GM21390 (cell line): ENCODE results near the gene MAP2K5.
A peak's percentile ranks its signal among the peaks of the same experiment; 100 is the strongest.

ENCODE experiments used
- ATAC-seq: cut with Tn5 transposase; IDR thresholded peaks from one replicate; pipeline ENCODE4 v1.9.1; 2021; ENCODE audit not compliant: unreplicated experiment

The MAP2K5 gene

DNA sequence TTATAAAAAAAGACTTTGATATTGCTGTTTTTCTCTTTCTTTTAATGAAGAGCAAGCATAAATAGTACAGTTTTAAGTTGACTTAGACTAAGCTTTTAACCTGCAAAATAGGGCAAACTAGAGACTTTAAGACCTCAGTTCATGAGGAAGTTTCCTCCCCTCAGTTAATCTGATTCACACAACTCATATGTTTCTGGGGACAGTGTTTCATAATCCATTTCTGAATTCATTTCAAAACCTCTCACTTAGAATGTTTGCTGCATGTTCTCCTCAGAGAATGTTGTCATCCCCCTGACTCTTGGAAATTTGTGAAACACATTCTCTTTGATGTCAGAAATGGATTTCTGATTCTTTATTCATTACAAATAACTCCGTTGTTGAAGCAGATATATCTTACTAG lies 203.5 kb downstream of the MAP2K5 start:
- ATAC-seq: no peak

- ATAC-seq: no peak
Observed at GRCh38 chr15:67746450-67746849, 203.9 kb downstream of the MAP2K5 start.

DNA sequence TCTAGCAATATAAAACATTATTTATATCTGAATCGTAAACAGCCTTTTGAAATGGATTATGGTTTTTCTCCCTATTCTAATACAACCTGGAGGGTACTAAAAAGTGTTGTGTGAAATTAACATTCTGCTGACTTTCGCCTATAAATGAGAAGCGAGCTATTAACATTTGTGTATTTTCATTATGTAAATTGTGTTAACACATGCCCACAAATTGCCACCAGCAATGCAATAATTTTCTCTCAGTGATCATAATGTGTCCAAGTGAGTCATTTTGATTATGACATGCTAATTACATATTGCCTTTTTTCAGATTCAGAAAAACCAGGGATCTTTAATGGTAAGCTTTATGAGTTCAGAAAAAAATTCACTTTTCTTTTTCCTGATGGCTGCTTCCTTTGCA lies 205.4 kb downstream of the MAP2K5 start:
- no peak for ATAC-seq

DNA sequence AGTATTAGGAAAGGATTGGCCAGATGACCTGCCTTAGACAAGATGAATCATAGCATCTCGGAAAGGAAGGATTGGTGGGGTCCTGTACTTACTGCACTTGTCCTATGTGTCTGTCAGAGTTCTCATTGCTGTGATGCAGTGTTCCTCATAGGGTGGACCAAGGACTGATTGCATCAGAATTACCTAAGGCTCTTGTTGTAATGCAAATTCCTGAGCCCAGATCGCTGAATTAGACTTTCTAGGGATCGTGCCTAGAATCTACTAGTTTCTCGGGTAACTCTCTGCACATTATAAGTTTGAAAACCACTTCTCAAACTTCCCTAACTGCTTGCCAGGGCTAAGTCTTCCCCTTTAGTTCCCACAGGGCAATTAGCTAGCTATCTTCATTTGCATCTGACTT lies 207.9 kb downstream of the MAP2K5 start:
- ATAC-seq: no peak

DNA sequence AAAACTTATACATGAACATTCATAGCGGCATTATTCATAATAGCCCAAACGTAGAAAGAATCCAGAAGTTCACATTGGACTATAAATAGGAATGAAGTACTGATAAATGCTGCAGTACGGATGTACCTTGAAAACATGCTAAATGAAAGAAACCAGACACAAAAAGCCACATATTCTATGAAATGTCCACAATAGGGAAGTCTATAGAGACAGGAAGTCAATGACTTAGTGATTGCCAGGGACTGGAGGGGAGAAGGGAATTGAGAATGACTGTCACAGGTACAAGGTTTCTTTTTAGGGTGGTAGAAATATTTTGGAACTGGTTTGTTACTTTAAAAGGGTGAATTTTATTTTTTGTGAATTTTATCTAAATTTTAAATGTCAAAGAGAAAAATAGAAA lies 211.4 kb downstream of the MAP2K5 start:
- ATAC-seq: no peak

DNA sequence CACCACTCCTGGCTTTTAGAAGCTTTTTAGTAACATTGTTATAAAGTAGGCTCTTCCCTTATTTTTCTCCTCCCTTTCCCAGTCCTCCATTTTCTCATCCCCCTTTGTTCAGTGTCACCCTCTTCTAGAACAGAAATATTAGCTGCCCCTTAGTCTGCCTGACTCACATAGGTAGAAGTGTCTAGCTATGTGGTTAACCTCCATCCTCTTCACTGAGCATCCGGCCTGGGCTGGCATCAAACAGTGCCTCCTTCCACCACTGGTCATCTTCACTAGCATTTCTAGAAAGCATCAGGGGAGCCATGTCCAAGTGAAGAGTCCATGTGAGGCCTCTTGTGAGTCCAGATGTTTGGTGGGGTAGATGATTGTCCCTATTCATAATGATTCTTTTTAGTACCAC lies 212.8 kb downstream of the MAP2K5 start:
- no peak for ATAC-seq

- ATAC-seq: no peak
Observed at GRCh38 chr15:67755936-67756335, 213.4 kb downstream of the MAP2K5 start.

GRCh38 chr15:67758619-67759300 lies 216.3 kb downstream of the MAP2K5 start:
- ATAC-seq: no peak

GRCh38 chr15:67760901-67761300 lies 218.4 kb downstream of the MAP2K5 start:
- no peak for ATAC-seq

GRCh38 chr15:67761343-67761742 lies 218.8 kb downstream of the MAP2K5 start:
- ATAC-seq: no peak

GRCh38 chr15:67762610-67763368 lies 220.3 kb downstream of the MAP2K5 start:
- ATAC-seq: peak; percentile 89

DNA sequence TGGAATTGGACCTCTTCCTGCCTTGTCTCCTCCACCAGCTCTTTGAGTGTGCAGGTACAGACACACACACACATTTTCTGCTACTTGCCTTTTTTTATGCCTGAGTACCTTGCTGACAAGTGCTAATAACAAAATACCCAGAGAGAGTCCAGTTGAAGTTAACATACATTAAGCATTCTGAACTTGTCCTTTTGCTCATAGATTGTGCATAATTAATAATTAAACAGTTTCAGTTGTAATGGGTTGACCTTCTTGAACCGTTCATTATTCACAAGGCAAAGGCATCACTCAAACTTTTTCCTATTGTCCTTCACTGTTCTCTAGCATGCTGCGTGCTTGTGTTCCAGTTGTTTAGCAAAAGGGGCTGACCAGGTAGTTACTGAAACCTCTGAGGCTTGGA lies 223.2 kb downstream of the MAP2K5 start:
- ATAC-seq: no peak

- no peak for ATAC-seq
Observed at GRCh38 chr15:67766968-67767367, 224.5 kb downstream of the MAP2K5 start.

- ATAC-seq: no peak
Observed at GRCh38 chr15:67768313-67768977, 225.9 kb downstream of the MAP2K5 start.

DNA sequence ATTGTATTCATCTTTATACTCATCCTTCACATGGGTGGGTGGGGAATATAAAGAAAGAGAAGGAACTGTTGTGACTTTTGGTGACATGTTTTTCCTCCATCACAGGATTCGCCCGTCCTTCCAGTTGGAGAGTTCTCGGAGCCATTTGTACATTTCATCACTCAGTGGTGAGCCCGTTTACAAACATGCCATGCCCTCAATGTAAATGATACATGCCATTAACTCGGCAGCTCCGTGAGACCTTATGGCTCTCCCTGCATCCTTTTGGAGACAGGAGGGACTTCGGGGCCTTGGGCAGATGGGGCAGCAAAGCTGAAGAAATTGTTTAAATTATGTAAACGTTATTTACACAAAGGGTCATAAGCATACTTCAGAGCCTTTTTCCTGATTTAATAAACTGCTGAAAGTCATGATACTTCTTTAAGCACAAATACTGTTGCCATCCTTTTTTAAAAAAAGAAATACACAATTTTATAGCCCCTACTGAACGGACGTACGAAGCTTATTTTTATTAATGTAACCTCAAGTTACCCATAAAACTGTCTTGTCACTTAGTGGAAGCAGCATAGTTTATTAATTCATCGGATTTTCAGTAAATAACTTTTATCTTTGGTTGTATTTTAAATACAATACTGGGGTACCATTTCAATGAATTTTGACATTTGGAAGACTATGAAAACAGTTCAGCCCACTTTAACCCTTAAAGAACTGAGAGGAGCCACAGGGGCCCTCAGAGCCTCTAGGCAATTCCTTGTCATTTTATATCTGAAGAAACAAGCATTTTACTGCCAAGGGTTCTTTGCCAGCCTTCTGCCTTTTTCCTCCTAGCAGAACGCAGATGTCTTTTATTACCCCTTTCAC lies 227.2 kb downstream of the MAP2K5 start:
- ATAC-seq: no peak

GRCh38 chr15:67770358-67770628 lies 227.8 kb downstream of the MAP2K5 start:
- no peak for ATAC-seq

DNA sequence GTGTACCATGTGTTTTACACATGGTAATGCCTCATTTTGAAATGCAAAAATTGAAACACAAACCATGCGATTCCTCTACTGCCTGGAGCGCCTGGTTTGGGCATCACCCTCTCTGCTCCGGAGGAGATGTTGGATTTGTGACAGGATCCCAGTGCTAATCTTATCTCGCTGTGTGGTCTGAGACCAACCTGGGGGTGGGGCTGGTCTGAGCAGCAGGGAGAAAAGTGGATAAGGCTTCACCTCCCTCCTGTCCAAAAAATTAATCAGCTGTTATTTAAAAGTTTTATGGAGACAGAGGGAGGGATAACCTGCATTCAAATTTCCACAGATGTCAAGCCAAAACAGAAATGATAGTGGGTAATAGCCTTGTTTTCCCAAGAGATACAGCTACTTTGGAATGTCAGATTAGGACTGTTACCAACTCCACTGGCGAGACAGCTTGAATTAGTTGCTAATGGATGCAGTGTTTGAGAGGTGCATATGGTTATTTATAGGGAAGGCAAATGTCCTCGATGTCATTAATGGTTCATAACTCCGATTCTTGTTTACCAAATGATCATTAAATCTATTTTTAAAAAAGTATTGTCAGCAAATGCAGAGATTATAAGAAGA lies 228.8 kb downstream of the MAP2K5 start:
- ATAC-seq: no peak

DNA sequence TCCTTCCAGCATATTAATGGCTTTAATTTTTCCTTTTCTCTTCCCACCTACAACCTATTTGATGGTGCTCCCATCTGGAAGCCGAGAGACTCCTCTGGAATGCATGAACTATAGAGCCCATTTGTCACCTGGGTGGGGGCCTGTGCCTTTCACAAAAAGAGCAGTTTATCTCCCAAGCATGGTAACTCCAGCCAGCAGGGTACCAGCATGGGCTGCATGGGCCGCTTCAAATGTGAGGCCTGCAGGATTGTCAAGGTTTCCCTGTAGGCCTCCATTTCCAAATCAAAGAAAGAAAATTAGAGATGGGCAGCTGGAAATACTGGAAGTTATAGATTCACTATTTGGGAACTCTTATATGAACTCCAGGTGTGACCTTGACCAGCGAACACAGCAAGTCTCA lies 232.1 kb downstream of the MAP2K5 start:
- ATAC-seq: no peak

GRCh38 chr15:67775250-67775649 lies 232.7 kb downstream of the MAP2K5 start:
- ATAC-seq: no peak

DNA sequence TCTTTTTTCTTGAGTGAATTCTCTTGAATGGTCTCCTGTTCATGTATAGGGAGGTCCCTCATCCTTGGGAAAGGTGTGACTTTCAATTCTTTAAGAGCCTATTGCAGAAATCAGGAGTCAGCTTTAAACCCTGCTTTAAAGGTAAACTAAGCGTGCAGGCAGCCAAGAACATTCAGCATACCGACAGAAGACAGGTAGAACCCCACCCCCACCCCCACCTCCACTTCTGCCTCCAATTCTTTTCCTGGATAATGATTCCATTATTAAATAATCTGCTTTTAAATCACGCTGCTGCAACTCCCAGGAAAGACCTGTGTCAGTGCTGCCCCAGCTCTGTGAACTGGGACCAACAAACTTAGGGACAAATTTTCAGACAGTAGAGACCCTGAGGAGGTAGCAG lies 233.5 kb downstream of the MAP2K5 start:
- no peak for ATAC-seq

GRCh38 chr15:67776600-67776999 lies 234.1 kb downstream of the MAP2K5 start:
- no peak for ATAC-seq
